HG03196 (cell line): Measurements from ENCODE around the gene EXOC4.
"Not testable (repeated sequence)": the region's sequence is repeated elsewhere in the genome, so short reads cannot be mapped to it uniquely, and the experiment has no call there.

Experiments used
- ATAC-seq: cut with Tn5 transposase; IDR thresholded peaks from one replicate; pipeline ENCODE4 v1.9.1; 2021; ENCODE audit not compliant: unreplicated experiment

EXOC4 gene

DNA sequence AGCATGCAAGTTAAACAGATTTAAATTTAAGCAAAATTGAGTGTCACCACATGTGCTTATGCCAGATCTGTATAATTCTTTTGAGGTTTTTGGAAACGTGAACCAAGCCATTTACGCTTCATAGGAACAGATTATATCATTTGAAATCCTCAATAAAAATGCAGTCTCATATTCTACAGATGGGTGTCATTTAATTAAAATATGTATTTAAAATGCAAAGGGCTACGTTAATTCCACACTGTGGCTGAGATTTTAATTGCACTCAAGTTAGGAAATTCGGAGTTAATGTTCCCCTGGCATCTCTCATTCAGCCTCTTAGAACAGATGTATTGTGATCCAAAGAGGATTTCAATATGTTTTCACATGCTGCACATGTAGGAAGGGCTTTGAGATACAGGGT is 709.8 kb downstream of the EXOC4 start:
- ATAC-seq, result no peak

DNA sequence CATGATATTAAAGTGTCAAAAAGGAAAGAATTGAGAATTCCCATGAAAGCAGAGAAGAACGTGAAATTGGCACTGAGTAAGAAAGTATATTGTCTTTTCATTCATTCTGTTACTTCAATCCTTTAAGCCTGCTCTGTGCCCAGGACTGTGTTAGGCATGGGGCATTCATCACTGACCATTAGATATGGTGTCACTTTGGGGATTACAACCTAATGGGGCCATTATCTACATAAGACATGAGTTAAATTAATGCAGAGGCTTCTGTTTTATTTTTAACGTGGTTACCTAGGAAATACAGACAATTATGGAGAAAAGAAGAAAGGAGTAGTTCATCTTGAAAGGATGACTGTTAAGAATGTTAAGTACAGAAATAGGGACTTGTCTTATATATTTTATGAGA is 710.8 kb downstream of the EXOC4 start:
- ATAC-seq, result no peak

DNA sequence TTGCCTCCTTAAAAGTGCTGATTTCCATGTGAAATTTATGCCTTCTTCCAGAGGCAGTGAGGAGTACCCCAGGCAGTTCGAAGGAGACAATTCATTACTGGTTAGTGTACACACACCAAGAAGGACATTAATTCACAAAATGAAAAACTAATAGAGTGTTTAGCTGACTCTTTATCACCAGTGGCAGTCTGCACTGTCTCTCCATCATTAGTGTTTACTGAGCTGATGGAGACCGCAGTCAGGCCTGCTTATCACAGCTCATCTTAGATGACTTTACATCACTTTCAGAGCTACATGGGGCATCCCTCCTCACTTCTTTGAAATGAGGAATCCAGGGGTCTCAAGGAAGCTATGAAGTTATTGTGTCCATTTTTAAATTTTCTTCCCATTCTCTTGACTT is 718.7 kb downstream of the EXOC4 start:
- ATAC-seq, result no peak

DNA sequence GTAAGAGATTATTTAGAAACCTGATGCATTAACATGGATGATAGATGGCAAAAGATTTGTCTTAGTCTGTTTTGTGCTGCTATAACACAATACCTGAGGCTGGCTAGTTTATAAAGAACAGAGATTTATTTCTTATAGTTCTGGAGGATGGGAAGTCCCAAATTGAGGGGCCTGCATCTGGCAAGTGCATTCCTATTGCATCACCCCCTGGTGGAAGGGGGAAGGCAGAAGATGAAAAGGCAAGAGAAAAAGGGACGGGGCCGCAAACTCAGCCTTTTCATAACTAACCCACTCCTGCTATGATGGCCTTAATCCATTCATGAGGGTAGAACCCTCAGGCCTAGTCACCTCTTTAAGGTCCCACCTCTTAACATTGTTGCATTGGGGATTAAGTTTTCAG is 720.8 kb downstream of the EXOC4 start:
- no peak for ATAC-seq

DNA sequence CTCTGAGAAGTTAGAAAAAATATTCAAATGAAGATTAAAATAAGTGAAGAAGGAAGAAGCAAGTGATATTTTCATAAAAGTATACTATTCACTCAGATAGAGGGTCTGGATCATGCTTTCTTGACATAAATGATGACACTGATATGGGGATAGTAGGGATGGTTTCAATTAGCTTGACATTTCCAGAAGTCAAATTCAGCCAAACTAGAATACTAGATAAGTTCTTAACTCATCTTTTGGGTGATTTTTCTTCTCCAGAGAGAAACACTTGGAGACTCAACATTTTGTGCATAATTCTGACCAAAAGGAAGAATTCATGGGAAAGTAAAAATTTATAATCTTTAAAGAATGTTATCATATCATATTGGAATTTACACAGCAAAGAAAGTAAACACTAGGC is 722.3 kb downstream of the EXOC4 start:
- ATAC-seq, result no peak

DNA sequence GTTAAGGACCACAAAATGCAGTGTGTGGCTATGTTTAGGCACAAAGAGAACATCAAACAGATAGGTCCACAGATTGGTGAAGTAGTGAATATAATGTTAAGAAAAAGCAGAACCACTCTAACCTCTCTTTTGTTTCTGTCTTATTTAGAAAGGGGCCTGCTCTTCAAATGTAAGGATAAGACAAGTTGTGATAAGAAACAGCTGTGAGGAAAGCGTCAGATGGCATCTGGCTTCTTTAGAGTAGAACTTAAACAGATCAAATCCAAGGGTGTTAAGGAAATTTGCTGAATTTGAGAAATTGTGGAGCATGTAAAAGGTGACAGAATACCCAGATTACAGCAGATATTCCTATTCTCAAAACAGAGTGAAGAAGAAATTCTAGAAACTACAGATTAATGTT is 723.3 kb downstream of the EXOC4 start:
- ATAC-seq, result no peak

DNA sequence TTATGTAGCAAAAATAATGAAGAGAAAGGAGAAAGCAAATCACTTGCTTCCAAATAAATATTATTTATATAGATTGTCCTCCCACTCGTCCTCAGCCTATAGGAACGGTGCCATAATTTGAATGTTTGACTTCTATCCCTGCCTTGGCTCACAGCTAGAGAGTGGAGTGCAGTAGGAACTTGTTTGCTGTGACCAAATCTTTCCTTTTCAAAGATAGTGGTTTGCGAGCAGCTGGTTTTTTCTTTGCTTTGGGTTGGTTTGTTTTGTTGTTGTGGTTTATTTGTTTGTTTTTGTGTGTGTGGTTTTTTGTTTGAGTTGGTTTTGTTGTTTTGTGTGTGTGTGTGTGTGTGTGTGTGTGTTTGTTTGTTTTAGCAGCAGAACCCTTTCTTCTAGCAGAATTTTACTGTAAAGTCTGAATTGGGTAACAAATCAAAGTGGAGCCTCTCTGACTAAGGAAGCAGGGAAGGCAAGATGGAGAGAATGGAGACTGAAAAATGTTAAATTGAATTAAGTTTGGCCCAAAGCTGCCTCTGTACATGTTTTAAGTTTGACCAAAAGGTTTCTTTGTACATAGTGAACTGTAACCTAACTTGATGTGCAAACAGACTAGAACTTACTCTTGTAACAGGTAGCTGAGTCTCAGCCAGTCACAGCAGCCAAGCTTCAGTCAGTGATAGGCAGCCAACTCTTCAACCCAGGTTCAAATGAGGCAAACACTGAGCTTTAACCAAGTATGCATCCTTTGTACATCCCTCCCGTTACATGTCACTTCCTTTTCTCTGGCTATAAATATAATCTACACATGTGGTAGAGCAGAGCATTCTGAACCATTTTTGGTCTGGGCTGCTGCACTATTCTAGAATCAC is 724.8 kb downstream of the EXOC4 start:
- no peak for ATAC-seq

DNA sequence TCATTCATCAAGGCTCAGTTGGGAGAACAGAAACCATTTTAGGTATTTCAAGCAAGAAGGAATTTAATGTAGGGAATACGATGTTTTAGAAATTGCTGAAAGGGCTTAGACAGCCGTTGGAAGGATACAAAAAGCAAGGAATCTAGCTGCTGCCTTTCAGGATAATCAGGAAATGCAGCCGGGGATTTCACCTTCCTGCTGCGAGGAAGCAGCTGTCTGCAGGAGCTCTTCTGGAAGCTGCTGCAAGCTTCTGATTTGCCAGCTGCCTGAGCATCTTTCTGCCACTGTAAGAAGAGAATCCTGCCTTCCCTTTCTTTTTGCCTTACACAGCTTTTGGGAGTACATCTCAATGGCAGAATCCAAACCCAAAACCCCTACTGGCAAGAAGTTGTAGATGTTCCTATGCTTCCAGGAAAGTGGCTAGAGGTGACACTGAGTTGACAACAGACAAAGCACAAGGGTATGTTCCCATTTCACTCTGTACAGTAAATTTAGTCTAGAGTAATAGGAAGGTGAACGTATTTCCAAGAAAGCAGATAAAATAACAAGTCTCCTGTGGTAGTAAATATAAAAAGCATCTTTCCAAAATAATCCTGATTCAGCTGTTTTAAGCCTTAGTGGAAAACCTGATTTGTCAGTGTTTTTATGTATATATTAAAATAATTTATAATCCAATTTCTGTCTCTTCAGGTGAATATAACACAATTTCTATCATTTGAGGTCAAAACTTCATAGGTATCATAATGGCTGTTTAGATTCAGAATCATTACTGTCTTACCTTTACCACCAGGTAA is 725.8 kb downstream of the EXOC4 start:
- no peak for ATAC-seq

DNA sequence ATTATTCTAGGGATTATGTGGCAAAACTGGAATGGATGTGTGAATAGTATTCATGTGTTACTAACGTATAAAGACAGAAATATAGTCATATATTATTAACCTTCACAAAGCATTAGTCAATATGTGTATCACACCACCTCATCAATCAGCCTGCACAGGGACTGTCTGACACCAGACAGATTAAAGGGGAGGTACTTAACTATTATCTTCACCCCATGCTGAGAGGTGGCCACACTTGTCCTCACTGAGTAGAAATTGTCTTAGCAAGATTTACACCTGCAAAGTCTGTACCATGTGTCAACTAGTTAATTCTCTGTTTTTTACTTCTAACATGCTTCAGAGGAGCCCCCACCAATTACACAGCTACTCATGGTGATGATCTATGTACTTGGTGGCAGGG is 727.9 kb downstream of the EXOC4 start:
- no peak for ATAC-seq

DNA sequence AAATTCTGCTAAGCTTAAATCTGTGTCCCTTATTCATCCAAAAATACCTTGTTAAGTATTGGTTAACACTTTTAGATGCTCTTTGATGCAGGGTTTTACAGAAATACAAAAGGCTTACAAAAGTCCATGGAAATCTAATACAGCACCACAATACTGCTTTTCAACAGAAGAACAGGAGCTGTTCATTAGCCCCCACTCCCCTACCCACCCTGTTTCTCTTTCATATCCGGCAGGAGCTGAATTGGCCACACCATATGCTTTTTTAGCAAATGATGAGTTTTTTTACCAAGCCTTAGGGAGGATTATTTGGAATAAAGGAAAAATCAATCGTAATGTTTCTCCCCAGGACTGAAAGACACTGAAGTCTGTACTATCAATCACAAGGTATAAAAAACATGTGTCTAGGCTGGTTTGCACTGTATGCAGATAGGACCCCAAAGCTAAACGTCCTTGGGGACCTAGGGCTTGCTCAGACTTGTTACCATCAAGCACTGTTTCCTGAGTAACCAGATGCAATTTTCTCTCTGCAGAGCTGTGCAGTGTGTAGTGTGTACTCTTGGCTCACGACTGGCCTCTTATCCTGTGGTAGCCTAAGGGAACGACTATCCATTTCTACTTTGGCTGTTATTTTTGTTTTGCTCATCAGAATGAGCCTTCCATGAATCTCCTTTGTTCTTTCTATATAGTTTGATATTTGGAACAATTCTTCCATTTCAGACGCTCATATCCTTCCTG is 731.0 kb downstream of the EXOC4 start:
- no peak for ATAC-seq

DNA sequence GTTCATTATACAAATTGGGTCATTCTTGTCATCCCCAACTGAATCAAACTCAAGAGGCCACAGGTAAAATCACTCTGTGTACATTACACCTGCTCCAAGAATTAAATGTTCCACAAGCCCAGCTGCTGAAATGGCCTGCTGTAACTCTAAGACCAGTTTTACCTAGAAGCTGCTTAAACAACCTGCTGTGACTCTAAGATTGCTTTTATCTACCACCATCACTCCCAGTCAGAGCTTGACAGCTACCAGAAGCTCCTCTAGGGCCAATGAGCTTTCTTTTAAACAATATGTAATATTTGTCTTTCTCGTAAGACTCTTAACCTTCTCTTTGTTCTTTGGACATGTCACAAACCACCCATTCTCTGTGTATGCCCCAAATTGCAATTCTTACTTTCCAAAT is 732.4 kb downstream of the EXOC4 start:
- ATAC-seq, result no peak

DNA sequence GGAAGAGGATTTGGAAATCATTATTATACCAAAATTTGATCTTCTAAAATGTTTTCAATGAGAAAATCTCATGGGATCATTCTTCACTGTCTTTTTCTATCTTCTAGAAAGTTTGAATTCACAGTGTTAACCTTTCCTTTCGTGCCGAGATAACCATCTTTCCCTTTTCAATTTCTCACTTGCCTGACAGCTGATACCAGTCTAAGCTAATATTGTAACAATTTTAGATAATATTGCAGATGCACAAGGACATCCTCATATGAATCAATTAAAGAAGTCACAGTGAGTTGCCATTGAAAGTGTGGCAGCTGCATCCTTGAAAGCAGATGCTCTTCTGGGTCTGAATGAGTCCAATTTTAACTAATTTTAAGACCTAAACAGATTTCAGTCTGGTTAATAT is 734.7 kb downstream of the EXOC4 start:
- ATAC-seq, result no peak

DNA sequence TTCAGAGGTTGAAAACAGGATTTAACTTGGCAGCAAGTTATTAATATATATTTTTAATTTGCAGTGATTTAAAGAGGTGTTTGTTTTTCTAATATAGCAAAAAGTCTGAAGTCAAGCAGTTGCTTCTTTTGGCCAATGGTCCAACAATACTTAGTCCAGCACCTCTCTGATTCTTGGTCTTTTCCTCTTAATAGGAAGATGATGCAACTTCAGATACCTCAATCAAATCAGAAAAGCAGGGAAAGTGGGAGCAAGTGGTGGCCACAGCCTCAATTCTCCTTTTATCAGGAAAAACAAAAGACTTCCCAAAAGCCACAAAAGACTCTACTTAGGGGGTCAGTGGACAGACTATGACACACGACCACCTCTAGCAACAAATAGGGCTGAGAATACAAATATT is 740.7 kb downstream of the EXOC4 start:
- ATAC-seq, result no peak

DNA sequence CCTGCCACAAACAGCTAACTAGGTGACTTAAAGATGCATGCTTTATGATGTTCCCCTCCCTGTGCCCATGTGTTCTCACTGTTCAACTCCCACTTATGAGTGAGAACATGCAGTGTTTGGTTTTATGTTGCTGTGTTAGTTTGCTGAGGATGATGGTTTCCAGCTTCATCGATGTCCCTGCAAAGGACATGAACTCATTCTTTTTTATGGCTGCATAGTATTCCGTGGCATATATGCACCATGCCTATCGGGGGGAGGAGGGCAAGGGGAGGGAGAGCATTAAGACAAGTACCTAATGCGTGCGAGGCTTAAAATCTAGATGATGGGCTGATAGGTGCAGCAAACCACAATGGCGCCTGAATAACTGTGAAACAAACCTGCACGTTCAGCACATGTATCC is 741.2 kb downstream of the EXOC4 start:
- ATAC-seq, result not testable (repeated sequence)

DNA sequence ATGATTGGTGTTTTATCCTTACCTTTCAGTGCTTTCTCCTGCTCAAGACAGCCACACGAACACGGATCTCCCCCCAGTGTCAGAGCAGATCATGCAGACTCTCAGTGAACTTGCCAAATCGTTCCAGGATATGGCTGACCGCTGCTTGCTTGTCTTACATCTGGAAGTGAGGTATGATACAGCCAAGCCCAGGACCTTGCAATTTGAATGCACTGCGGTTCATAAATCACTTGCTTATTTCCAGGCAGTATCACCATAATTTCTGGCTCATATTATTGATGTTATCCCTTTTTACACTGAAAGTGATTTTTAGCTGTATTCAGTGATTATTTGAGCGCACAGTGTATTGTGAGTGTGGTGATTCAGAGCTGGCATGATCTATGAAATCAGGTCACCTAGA is 744.6 kb downstream of the EXOC4 start:
- ATAC-seq, result no peak

DNA sequence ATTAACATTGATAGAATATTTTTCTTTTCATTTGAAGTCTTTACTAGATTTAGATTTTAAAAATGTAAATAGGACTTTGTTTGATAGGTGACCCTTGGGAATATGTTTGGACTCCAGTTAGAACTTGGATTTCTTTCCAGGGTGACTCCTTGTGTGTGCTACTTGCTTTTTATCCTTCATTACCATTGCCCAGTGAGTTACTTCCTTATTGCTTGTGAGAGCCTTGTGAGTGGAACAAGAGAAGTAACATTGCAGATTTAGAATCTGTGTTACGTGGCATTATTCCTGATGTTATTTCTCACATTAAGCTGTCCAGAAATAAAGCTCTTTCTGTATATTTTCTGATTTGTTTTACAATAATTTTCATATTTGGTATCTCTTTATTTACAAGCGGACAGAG is 746.3 kb downstream of the EXOC4 start:
- no peak for ATAC-seq

DNA sequence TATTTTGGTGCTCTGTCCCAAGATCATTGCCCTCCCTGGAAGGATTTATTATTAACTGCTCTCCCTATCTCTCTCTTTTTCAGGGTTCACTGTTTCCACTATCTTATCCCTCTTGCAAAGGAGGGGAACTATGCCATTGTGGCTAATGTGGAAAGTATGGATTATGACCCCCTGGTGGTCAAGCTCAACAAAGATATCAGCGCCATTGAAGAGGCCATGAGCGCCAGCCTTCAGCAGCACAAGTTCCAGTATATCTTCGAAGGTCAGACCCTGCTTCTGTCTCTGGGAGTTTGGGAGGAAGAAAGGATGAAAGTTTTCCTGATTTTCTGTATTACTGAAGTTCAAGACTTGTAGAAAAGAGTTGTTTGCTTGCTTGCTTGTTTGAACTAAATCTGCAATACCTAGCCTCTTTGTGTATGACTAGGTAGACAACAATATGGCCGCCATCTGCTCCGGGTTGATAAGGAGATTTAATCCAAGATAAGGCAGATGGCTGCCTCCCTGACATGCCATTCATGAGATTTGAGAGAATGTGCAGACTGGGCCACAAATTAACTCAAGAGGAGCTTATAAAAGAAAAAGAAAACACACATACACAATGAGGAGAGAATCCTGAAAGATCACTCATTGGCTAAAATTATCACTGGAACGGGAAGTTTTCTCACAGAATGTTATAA is 752.1 kb downstream of the EXOC4 start:
- no peak for ATAC-seq

DNA sequence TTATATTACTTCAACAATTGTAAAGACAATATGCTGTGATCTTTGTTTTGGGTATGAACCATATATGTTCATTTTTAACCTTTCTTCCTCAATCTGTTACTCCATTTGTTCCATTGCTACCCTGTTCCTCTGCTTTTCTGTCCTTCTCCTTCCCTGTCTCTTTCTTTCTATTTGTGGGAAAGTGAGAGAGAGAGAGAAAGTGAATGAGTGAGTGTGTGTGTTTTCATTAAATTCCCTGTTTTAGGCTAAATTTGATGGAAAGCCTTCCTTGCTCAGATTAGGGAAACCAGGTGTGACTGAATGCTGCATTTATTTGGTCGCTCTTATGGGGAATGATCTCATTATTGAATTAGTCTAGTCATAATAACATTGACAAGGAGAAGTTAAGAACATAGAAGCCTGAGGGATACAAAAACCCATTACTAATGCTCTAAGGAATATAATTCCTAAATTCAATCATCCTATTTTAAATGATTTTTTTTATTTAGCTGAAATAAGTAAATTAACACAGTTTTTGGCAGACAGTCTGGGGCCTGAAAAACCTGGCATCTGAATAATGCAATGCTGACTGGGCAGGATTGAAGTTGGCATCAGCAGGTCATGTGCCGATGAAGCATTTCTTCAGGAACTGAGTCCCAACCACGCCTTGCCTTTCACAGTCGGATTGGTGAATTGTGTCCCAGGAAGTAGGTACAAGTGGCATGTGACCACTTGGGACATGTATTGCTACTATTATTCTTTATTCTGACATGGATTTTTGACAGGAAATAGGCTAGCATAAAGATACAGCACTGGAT is 756.6 kb downstream of the EXOC4 start:
- ATAC-seq, result no peak

DNA sequence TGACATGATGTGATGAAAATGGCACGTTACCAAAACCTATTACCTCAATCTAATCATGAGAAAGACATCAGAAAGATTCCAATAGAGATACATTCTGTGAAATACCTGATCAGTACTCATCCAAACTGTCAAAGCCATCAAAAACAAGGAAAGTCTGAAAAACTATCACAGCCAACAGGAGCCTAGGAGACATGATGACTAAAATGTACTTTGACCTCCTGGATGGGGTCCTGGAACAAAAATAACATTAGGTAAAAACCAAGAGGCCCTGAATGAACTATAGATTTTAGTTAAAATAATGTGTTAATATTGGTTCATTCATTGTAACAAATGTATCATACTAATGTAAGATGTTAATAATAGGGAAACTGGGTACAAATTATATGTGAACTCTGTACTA is 760.4 kb downstream of the EXOC4 start:
- no peak for ATAC-seq

DNA sequence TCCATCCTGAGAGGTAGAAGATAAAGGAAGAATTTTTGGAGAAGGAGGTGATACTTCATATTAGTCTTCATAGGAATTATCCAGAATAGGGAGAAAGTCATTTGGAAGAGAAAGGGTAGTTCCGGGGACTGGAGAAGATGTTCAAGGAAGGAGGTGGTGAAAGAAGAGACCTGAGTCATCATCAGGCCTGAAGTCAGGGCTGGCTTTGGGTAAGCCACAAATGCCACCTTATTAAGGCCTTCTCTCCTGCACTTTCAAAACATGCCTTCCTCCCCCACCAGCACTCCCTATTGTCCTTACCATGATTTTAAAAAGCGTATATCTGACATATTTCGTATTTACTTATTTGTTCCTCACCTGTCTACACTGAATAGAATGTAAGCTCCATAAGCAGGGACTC is 762.1 kb downstream of the EXOC4 start:
- ATAC-seq, result no peak
